ENCODE measurements around the gene TNFAIP1.

TNFAIP1 gene

DNA sequence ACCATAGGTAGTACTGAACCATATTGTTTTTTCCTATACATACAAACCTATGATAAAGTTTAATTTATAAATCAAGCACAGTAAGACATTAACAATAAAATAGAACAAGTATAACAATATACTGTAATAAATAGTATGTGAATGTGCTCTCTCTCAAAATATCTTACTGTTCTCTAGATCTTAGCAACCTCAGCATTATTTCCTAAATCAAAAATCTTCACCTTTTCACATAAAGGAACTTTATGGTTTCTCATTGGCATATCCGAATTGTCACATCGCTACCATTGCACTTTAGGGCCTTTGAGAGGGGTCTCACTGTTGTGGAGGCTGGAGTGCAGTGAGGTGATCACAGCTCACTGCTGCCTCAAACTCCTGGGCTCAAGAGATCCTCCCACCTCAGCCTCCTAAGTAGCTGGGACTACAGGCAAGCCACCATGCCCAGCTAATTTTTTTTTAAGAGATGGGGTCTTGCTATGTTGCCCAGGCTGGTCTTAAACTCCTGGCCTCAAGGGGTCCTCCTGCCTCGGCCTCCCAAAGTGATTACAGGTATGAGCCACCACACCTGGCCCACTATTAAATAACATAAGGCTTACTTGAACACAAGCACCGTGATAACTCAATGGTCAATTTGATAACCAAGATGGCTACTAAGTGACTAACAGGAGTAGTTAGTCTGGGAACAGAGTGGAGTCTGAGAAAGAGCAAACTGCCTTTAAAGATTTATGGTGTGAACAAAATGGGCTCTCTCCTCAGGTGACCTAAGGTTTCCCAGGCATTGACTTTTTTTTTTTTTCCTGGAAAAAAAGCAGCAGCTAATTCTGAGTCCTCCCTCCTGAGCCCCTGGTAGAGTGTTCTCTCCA lies 19.5 kb upstream of the TNFAIP1 start:
- intact Hi-C loops (cut with DNase I; ENCODE audit: low total_unique reads), result no loop called here
- H3K36me3 ChIP-seq, result no peaks in the 10 kb centered on the region
- no peaks in the 10 kb centered on the region for H3K9me3 ChIP-seq
- TF ChIP-seq, protein P1, sequence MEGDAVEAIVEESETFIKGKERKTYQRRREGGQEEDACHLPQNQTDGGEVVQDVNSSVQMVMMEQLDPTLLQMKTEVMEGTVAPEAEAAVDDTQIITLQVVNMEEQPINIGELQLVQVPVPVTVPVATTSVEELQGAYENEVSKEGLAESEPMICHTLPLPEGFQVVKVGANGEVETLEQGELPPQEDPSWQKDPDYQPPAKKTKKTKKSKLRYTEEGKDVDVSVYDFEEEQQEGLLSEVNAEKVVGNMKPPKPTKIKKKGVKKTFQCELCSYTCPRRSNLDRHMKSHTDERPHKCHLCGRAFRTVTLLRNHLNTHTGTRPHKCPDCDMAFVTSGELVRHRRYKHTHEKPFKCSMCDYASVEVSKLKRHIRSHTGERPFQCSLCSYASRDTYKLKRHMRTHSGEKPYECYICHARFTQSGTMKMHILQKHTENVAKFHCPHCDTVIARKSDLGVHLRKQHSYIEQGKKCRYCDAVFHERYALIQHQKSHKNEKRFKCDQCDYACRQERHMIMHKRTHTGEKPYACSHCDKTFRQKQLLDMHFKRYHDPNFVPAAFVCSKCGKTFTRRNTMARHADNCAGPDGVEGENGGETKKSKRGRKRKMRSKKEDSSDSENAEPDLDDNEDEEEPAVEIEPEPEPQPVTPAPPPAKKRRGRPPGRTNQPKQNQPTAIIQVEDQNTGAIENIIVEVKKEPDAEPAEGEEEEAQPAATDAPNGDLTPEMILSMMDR (IDR thresholded peaks at IDR 0.05), result no peak
- H3K27me3 ChIP-seq, result no peaks in the 10 kb centered on the region
- no peak overlapping the region for H3K27ac ChIP-seq
- H3K4me3 ChIP-seq, result no peak overlapping the region
- peaks cover 0 to 22% (median 13%) of the 10 kb centered on the region in 4 donors for H3K4me1 ChIP-seq
- DNase-seq, result no peak

DNA sequence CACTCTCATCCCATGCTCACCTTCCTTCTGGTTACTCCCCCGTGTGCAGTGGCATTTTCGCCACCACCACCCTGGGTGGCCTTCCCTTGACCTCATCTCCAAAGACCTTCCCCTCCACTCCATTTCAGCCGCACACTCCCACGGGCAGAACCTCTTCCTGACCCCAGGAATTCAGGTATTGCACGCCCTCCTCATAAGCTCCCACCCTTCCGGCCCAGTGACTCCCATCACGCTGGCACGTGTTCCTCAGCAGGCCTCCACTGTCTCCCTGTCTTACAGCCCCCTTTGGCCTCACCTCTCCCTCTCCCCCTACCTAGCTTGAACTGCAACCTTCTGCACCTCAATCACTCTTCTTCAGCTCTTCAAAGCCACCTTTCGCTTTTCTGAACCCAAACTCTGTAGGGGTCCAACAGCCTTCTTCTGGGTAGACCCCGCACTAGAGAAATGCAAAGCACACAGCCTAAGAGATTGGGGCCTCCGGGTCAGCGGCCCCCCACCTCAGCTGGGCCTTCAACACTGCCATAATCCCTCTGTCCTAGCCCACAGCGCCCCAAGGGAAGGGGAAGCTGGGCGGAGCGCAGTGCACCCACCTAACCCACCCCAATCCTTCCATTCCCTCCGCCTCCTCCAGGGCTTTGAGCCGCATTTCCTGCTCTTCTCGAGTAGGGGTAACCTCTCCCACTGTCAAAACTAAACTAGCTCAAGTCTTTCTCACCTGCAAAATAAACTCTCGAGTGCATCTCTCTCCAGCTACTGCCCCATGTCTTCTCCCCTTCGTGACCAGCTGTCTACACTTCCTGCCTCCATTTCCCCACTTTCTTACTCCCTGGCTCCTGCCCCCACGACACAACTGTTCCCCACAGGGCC lies 18.2 kb upstream of the TNFAIP1 start:
- Histone ChIP-seq H3K27me3 (no peaks in the 10 kb centered on the region), H3K4me3 (no peak overlapping the region), H3K4me1 (peaks cover 0 to 22% (median 13%) of the 10 kb centered on the region in 4 donors), H3K27ac (no peak overlapping the region), H3K9me3 (no peaks in the 10 kb centered on the region), H3K36me3 (no peaks in the 10 kb centered on the region)
- no peak for DNase-seq
- TF ChIP-seq, protein P1 (IDR thresholded peaks at IDR 0.05), result no peak
- intact Hi-C loops (cut with DNase I; ENCODE audit: low total_unique reads), result no loop called here

DNA sequence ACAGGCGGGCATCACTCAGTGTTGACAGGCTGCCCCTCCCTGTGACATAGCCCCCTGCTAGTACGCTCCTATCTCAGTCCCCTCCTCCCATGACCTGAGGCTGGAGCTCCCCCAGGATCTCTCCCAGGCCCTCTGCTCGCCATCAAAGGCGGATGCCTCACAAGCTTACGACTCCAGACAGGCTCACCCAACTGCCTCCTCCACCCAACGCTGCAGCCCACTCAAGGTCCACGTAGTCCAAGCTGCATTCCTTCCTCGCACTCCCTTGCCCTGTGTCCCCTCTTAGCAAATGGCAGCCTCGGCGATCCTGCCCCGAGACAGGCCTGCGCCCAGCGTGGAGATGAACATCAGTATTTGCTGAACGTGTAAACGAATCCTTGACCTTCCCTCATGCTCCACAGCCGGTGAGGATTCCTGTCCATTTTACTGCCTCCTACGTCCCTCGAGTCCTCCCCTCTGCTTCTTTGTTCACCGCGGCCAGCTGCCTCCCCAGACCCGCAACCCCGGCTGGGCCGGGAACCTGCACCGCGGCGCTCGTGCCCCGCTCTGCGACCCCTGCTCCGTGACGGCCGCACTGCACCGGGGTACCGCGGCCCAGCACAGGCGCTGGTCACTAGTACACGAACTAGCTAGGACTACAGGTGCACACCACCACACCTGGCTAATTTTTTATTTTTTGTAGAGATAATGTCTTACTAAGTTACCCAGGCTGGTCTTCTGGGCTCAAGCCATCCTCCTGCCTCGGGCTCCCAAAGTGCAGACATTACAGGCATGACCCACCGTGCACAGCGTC lies 17.4 kb upstream of the TNFAIP1 start:
- Histone ChIP-seq H3K27ac (peak overlapping the region in 1 of 2 donors; percentile 42), H3K4me1 (peaks cover 0 to 22% (median 13%) of the 10 kb centered on the region in 4 donors), H3K4me3 (peak overlapping the region; percentile 56 to 81), H3K27me3 (no peaks in the 10 kb centered on the region), H3K36me3 (no peaks in the 10 kb centered on the region), H3K9me3 (no peaks in the 10 kb centered on the region)
- intact Hi-C loops (cut with DNase I; ENCODE audit: low total_unique reads), result no loop called here
- DNase-seq, result no peak
- TF ChIP-seq, protein P1 (IDR thresholded peaks at IDR 0.05), result no peak

DNA sequence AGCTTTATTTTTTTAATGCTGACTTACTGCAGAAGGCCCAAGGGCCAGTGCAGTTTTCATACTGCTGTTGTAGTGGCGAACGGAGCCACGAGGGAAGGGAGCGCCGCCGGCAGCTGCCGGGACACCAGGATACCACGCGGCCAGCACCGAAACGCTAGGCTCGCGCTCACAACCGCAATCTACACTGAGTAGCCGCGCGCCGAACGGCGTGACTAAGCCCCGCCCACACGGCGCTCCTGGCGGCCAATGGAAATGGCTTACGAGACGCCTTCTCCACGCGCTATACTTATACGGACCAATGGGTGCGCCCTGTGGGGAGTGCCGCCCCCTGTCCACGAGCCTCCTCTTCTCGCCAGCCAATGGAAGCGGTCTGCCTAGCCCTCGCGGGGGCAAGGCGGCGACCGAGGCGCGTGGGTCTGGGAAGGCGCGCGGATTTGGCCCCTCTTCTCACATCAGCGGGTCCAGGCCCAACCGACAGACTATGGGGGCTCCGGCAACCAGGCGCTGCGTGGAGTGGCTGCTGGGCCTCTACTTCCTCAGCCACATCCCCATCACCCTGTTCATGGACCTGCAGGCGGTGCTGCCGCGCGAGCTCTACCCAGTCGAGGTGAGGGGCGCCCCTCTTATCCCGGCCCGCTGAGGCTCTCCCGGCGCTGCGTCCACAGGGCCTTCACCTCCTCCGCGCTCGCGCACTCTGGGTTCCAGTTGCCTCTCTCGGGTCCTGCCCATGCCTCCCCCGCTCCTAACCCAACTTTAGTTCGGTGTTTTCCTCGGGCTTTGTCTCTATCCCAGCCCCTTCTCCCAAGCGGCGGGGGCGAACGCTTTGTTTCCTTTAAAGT lies 16.6 kb upstream of the TNFAIP1 start, which contains the start of gene TMEM97:
Gene TMEM97, plus strand, starts transcription at position 442 of the 839 bp plus-strand sequence. Its CDS starts 40 bp downstream, at position 482.
- TF ChIP-seq, protein P1 (IDR thresholded peaks at IDR 0.05), result no peak
- intact Hi-C loops (cut with DNase I; ENCODE audit: low total_unique reads), result no loop called here
- DNase-seq, result peak; percentile 94 to 96

More for the DNA sequence above, 16.6 kb upstream of the TNFAIP1 start, which contains the start of gene TMEM97:
- peaks cover 0 to 22% (median 13%) of the 10 kb centered on the region in 4 donors for H3K4me1 ChIP-seq
- H3K9me3 ChIP-seq, result no peaks in the 10 kb centered on the region
- peak within 1 kb of the TSS; percentile 42 to 44 for H3K27ac ChIP-seq
- peak within 1 kb of the TSS; percentile 56 to 81 for H3K4me3 ChIP-seq
- H3K27me3 ChIP-seq, result no peaks in the 10 kb centered on the region
- no peaks in the 10 kb centered on the region for H3K36me3 ChIP-seq

Measured in tibial artery (tissue), 4 donors.